D341Med (cell line): ENCODE results near the gene IL10.
A peak's percentile ranks its signal among the peaks of the same experiment; 100 is the strongest.

Experiments
- DNase-seq: peaks from one replicate; pipeline ENCODE4 v3.0.0; 2012; ENCODE audit warnings: low spot score

Gene IL10

DNA sequence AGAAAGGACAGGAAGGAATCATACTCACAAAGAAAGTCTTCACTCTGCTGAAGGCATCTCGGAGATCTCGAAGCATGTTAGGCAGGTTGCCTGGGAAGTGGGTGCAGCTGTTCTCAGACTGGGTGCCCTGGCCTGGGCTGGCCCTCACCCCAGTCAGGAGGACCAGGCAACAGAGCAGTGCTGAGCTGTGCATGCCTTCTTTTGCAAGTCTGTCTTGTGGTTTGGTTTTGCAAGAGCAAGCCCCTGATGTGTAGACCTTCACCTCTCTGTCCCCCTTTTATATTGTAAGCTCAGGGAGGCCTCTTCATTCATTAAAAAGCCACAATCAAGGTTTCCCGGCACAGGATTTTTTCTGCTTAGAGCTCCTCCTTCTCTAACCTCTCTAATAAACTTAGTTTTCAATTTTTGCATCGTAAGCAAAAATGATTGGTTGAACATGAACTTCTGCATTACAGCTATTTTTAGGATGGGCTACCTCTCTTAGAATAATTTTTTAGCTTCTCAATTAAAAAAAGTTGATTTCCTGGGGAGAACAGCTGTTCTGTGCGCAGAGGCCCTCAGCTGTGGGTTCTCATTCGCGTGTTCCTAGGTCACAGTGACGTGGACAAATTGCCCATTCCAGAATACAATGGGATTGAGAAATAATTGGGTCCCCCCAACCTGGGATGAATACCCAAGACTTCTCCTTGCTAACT, at the start of gene IL10:
Gene IL10 (minus strand): TSS at position 252 of the 695 bp plus-strand sequence. CDS start 59 bp downstream, at position 193.
- no peak for DNase-seq

- no peak for DNase-seq
These were observed 49.2 kb upstream of the IL10 start for GRCh38 chr1:206821493-206821892.

DNA sequence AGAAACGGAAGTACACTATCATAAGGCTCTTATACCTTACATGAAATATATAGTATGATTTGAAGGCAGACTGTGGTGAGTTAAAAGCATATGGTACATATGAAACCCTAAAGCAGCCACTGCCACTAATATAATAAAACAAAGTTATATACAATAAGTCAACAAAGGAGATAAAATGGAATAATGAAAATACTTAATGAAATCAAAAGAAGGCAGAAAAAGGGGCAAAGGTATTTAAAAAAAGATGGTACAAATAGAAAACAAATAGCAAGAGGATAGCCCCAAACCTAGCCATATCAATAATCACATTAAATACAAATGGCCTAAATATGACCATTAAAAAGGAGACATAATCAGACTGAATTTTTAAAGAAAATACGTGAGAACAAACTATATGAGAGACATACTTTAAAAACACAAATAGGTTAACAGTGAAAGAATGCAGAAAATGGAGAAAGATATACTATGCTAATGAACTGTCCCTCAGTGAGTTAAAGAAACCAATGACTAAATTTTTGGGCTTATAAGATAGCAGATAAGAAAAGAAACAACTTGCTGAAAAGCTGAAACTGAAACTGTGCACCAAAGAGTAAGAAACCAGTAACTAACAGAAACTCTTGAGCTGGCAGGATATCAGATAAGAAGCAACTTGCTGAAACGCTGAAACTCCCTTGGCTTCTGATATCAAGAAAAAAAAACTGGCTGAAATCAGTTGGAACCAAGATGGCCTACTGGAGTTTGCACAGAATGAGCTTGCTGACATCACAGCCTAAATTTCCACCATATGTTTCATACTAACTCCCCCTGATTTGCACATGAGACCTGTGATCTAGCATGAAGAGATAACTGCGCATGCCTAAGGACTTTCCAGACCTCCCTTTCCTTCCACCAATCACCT, 44.3 kb upstream of the IL10 start:
- DNase-seq: no peak

GRCh38 chr1:206814716-206815341, 42.5 kb upstream of the IL10 start:
- no peak for DNase-seq

DNA sequence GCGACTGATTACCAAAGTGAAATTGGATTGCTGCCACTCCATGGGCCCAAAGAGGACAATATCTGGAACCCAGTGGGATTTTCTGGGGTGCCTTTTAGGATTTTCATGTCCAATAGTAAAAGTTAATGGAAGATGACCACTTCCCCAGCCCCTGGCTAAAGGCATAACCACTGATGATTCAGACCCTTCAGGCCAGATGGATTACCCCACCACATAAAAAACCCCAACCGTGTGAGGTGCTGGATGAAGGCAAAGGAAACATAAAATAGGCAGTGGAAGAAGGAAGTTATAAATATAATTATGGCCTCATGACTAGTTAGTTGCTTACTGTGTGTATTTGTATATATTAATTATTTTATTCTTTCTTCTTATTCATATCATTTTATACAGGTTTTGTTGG, 40.2 kb upstream of the IL10 start:
- DNase-seq: no peak

DNA sequence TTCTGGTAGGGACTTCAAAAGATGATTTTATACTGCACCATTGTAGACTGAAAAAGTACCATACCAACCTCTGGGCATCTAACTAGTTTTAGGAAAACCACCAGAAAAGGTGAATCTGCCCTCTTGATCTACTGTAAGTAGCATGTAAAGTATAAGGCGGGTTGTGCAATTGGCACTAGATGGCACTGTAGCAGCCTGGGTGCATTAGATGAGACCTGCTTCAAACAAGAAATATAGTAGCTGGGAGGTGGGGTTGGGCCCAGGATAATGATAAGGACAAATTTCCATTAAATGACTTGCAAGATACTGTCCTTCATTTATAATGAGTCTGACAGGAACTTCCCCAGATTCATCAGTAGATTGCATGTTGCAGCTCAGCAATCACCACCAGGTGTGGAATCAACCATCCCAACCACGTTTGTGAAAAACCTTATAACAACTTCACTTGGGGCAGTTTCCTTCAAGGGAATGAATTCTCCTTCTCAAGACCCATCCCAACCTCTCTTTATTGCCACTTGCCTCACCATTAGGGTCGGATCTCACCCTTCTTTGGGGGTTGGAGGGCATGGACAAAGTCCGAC, 37.3 kb upstream of the IL10 start:
- no peak for DNase-seq

DNA sequence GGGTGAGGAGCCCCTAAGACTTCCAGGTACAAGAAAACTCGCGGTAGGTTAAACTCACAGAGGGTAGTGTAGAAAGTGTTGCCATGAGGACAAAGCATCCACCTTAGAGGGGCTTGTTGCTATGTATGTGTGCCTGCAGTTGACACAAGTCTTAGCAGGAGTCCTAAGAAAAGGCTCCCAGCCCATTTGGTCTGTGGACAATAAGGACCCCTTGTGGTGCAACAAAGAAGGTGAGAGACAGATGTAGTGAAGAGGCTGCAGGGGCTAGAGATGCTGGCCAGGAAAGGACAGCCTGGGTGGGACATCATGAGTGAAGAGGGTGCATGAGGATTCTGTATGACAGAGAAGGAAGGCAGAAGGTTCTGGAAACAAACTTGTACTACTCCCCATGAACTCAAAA, 36.3 kb upstream of the IL10 start:
- no peak for DNase-seq

- DNase-seq: no peak
These were observed 33.1 kb upstream of the IL10 start for GRCh38 chr1:206805357-206805756.

GRCh38 chr1:206804156-206804737, 32.0 kb upstream of the IL10 start:
- DNase-seq: no peak

GRCh38 chr1:206803221-206803730, 31.0 kb upstream of the IL10 start:
- DNase-seq: no peak

DNA sequence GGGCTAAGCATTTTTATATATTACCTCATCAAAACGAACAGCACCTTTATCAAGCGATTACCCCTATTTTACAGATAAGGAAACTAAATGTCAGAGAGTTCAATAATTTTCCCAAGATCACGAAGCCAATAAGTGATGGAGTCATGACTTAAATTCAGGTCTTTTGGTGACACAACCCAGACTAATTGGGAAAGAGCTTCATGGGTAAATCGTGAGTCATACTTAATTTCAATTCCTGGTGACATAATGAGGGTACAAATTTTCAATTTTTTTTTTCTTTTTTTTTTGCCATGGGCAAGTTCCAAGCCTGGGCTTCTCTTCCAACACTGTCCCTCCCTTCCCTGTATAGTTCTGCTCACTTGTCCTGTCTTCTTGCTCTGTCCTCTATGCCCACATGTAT, 30.1 kb upstream of the IL10 start:
- no peak for DNase-seq

DNA sequence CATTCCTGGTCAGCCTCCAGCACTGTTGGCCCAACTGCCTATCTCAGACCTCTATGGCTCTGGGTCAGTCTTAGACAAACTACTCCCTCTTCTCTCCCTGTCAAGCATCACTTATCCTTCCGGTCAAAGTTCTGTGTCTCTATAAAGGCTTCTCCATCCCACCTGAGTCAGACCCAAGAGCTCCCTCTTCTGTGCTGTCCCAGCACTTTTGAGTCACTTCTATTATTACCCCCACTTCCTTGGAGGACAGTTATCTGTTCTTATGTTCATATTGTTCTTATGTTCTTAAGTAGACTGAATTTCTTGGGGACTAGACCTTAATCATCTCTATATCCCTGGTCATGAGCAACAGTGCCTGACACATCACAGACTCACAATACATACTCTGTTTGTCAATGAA, 29.2 kb upstream of the IL10 start:
- DNase-seq: no peak

GRCh38 chr1:206800891-206801290, 28.6 kb upstream of the IL10 start:
- DNase-seq: no peak

DNA sequence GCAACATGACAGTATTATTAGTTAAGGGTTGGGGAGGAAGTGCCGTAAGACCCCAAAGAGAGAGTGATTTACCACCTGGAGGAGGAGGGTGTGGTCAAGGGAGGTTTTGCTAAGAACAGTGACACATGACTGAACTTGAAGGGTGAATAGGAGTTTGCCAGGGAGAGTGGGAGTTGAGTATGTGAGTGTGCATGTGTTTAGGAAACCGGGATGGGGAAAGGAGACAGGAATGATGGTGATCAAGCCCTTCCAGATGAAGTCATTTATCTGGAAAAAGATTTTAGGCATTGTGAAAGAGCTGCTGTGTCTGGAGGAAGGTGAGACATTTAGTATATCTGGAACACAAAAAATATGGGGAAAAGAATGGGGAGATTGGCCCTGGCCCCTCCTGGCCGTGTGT, 28.1 kb upstream of the IL10 start:
- no peak for DNase-seq

DNA sequence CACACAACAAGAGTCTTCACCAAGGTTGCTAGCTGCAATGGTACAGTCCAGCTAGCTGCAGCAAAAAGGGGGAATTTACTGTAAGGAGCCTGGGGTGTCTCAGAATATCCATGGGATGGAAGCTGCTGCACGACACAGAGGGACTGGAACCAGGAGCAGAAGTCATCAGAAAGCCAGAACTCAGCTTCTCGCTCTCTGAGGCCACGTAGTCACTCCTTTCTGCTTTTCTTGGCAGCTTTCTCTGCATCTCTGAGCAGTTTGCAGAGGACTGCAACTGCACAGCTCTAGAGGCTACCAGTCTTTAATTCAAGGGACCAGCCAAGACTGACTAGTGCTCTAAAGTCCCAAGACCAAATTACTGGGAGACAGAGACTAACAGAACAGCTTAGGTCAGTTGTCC, 27.0 kb upstream of the IL10 start:
- DNase-seq: no peak

DNA sequence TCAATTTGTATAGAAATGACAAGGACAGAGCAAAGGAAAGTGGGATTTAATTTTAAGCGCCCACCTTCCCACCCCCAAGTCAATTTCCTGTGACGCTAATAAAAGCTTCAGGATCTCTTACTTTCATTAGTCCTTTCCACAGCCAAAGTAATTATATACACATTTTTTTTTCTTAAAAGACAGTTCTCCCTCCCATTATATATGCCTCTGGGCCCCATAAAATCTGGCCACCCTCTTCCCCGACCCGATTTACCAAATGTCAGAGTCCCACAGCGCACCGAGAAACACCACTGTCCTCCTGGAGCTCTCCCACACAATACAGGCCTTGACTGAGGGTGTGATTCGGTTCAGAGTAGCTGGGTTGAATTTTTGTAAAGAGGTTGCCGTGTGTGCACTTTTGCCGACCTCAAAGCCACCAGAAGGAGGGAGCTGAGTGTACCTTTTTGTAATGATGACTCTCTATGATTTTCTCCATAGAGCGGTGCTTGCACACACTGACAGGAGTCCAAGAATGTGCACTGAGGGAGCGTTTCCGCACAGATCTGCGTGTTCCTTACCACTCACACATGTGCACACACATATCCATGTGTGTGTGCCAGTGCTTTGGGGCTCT, 26.2 kb upstream of the IL10 start:
- DNase-seq: no peak

GRCh38 chr1:206797534-206798383, 25.5 kb upstream of the IL10 start:
- DNase-seq: peak; percentile 51

- no peak for DNase-seq
These were observed 24.7 kb upstream of the IL10 start for GRCh38 chr1:206796981-206797402.

- no peak for DNase-seq
These were observed 23.8 kb upstream of the IL10 start for GRCh38 chr1:206796116-206796515.

DNA sequence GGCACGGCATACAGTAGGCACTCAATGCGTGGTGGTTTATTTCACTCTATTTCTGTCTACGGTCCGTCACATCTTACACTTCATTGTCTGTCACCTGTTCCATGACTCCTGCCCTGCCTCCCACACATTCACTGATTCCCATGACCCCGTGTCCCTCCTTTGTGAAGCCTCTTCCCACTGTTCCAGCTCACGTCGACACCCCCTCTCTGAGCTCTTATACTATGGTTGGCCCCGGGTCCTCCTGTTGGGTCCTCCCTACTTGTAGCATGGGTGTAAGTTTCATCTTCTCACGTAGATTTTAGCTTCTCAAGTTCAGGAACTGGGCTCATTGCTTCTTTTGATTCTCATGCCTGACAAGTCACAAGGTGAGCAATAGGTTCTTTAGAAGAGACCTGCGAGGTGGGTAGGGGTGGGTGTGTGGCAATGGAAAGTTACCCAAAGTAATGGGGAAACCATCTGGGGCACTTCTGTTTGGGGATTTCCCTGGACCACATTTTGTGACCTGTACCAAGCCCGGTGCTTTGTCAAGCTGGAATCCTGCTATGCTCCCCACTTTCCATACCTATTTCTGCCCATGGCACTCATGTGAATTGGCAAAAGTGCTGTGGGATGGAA, 22.1 kb upstream of the IL10 start:
- DNase-seq: no peak
